ENCODE measurements around the gene ZBTB45.
"Not testable (repeated sequence)": the region's sequence is repeated elsewhere in the genome, so short reads cannot be mapped to it uniquely, and the experiment has no call there.

The ZBTB45 gene

DNA sequence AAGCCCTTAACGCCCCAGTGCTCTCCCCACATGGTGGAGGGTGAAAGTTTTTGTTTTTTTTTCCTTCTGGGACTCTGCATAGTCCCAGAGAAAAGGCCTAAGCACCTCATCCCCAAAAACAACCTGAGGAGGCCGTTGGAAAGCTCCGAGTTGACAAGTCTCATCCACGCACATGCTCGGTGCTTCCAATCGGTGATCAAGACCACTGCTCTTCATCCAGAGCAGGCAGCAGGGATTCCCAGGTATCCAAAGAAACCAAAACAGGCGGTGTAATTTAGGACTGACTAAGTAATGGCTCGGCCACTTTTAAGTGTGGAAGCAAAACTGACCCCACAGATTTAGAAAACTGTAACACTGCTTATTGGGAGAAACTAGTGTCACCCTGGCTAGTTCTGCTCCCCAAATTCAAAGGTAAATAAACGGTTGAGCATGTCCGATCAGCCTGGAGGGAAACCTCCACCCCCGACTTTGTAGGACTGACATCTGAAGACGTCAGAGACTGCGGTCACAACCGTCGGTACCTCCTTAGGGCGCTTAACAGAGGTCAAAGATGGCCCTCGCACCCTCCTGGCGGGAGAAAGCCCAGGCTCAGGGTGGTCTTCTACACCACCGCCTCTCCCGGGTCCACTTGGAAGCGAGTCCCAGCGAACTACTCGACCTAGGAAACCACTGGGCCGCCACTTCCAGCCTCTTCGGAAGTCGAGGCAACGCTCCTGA lies 44.5 kb downstream of the ZBTB45 start:
- no peak for DNase-seq (ENCODE audit: low spot score)

DNA sequence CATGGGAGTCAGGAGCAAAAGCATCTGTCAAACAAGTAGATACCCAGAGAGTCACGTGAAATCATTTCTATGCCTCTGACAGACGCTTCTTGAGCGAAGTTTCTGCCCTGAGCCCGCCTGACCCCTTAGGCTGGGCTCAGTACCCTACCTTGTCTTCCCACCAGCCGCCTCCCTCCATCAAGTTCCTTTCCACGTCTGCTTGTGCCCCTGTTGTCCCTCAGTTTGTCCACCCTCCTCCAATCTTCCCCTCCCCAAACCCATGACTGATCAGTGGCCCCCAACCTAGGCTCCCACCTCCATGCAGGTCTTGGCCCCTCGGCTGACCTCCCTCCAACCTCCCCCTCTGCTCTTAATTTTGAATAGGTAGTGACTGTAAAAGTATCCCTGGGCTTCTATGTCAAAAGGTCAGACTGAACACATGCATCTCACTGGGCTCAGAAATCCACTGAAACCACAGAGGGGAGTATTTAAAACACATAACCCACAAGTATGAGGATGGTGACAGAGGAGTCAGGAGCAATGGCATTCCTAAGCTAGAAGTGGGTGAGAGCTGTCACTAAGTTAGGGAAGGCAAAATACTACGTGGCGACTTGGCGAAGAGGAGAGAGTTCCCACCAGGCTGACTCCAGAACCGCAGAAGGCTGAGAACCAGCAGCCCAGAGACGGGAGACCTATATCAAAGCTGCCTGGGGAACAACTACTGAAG lies 45.2 kb downstream of the ZBTB45 start:
- DNase-seq (ENCODE audit: low spot score), result no peak

DNA sequence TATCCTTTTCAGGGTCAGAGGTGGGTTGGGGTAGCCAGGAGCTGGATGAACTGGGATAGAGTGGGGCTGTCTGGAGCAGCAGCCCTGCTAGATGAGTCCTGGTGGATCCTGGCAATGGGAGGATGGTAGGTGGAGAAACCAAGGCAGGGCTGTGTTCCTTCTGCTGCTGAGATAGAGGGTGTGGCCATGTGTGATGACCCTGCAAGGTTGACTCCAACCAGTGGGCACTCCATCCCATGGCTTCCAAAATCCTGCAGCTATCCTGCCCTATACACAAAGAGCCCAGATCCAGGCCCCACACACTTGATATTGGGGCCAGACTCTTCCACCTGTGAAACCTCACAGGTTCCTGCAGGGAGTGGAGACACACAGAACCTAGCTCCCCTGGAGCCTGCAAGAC lies 45.8 kb downstream of the ZBTB45 start:
- DNase-seq (ENCODE audit: low spot score), result no peak

DNA sequence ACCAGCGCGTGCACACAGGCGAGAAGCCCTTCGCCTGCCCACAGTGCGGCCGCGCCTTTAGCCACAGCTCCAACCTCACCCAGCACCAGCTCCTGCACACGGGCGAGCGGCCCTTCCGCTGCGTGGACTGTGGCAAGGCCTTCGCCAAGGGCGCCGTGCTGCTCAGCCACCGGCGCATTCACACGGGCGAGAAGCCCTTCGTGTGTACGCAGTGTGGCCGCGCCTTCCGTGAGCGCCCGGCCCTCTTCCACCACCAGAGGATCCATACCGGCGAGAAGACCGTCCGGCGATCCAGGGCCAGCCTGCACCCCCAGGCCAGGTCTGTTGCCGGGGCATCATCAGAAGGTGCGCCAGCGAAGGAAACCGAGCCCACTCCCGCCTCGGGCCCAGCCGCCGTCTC lies 47.9 kb downstream of the ZBTB45 start:
- no peak for DNase-seq (ENCODE audit: low spot score)

DNA sequence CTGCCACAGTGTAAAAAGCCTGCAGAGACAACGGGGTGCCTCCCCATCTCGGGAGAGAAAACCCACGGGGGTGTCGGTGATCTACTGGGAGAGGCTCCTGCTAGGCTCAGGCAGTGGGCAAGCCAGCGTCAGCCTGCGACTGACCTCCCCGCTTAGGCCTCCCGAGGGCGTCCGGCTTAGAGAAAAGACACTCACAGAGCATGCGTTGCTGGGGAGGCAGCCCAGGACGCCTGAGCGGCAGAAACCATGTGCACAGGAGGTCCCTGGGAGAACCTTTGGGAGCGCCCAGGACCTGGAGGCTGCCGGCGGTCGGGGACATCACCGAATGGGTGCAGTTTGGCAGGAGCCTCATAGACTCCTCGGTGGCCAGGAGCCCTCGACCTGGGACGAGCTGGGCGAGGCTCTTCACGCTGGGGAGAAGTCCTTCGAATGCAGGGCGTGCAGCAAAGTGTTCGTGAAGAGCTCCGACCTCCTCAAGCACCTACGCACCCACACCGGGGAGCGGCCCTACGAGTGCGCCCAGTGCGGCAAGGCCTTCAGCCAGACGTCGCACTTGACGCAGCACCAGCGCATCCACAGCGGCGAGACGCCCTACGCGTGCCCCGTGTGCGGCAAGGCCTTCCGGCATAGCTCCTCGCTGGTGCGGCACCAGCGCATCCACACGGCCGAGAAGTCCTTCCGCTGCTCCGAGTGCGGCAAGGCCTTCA lies 48.6 kb downstream of the ZBTB45 start:
- DNase-seq (ENCODE audit: low spot score), result not testable (repeated sequence)

DNA sequence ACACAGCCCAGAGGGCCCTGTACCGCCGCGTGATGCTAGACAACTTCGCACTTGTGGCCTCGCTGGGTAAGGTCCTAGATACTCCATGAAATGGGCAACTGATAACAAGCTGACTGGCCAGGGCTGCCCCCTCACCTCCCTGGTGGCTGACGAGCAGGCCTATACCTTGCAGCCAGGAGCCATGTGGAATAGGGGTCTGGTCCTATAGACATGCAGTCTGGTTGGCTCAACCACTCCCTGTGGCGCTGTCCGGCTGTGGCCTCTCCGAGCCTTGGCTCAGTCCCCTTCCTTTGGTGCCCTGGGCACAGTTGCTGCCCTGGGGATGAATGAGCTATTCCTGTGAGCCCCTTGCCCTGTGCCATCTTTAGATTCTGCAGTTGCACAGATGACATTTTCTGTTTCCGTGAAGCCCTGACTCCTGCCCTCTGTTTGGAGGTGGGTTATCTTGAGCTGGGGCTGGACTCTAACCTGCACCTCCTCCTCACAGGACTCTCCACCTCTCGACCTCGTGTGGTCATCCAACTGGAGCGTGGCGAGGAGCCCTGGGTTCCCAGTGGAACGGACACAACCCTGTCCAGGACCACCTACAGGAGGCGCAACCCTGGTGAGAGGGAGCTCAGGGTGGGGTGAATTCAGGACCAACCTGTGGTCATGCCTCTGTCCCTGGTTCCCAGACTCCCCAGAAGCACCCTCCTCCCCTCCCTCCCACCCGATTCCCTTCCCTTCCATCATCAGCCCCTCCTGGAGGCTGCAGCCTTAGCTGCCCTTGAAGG lies 50.2 kb downstream of the ZBTB45 start:
- DNase-seq (ENCODE audit: low spot score), result no peak

DNA sequence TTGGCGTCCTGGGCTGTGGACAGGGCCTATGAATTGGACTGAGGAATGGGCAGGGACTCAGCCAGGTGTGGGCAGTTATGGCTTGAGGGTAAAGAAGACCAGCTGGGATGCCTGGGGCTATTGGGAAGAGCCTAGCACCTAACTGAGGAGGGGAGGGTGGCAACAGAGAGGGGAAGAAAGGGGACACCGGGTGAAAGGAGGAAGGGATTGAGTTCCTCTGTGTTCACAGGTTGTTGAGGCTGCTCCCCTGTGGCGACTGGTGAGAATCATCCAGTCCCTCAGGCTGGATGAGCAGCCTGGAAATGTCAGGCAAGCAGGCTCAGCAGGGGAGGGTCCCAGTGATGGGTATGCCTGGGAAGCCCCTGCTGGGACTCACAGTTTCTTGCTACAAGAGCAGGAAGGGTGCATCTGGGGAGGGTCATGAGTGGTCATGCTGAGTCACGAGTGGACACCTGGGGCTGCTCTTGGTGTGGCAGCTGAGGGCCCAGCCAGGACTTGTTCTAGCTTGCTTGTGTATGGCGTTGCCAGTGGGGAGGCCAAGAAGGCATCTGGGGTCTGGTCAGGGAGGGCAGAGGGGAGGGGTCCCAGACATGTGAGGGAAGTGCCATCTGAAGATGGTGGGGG lies 51.3 kb downstream of the ZBTB45 start:
- no peak for DNase-seq (ENCODE audit: low spot score)

DNA sequence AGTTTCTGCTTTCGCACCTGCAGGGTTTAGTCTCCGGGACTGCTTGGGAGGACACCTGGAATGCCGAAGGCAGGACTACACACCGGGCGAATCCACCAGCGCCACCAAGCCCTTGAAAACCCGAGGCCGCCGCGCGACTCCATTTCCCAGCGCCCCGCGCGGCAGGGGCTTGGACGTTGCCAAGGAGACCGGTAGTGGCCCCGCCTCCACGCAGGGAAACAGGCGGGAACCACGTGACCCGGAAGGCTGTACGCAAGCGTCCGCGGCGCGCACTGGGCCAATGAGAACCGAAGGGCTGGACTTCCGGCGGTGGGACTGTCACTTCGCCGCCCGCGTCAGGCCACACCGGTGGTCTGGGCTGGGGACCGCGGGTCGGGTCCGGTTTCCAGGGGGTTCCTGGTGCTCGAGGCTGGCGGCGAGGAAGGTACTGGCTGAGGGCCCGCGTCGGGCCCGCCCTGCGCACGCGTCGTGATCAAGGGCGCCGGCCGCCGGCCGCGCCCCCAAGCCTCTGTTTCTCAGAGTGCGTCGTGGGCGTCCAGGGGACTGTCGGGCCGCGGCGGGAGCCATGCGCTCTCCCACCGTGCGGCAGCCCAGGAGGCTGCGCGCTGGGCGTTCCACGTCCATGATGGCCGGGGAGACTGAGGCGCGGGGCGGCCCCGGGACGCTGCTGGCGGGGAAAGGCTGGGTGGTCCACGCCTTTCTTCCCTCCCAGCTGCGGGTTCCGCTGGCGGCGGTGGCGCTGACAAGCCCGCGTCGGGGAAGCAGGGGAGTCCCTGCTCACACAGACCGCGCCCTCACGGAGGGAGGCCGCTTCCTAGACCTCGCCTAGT lies 52.6 kb downstream of the ZBTB45 start, which contains the start of gene ZNF324:
TSS of gene ZNF324 (plus strand) at position 321 of the 830 bp plus-strand sequence. CDS start 2,106 bp downstream, outside the sequence.
- DNase-seq (ENCODE audit: low spot score), result peak; percentile 99

DNA sequence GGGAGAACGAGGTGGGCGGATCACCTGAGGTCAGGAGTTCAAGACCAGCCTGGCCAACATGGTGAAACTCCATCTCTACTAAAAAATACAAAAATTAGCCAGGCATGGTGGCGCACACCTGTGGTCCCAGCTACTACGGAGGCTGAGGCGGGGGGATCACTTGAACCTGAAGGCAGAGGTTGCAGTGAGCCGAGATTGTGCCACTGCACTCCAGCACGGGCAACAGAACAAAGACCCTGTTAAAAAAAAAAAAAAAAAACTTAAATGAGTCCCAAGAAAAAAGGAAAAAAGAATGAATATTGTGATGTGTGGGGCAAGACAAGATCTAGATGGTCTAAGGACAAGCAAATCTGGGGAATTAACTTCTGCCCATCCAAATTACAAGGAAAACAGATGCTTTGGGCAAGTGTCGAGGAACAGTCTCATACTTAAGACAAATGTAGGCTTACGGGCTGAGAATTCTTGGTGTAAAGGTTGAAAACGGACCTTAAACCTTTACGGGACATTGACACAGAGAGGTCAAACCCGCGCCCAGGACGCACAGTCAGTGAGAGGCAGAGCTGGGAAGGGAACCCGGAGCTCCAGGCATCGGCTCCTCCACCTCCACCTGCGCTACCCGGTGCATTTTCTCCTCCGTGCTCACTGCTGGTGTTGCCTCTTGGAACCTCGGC lies 53.4 kb downstream of the ZBTB45 start:
- DNase-seq (ENCODE audit: low spot score), result no peak
